ENCODE measurements around the gene DAPK3.
A peak's percentile ranks its signal among the peaks of the same experiment; 100 is the strongest.

DAPK3 gene

GRCh38 chr19:3980353-3981251 lies 9.7 kb upstream of the DAPK3 start:
- TF ChIP-seq CTCF (IDR thresholded peaks at IDR 0.05; ENCODE audit: low read depth, low read length): no peak
- DNase-seq (ENCODE audit: low read depth in 2 of 2): no peak
- H3K4me3 ChIP-seq (replicated peaks in 1 of 2; ENCODE audit: low read depth in 2 of 2, low read length in 2 of 2): no peak overlapping the region

- H3K4me3 ChIP-seq (replicated peaks in 1 of 2; ENCODE audit: low read depth in 2 of 2, low read length in 2 of 2): no peak overlapping the region
- no peak for TF ChIP-seq CTCF (IDR thresholded peaks at IDR 0.05; ENCODE audit: low read depth, low read length)
- DNase-seq (ENCODE audit: low read depth in 2 of 2): no peak
These were observed 8.9 kb upstream of the DAPK3 start for GRCh38 chr19:3979674-3980352.

GRCh38 chr19:3979289-3979673 lies 8.4 kb upstream of the DAPK3 start:
- no peak overlapping the region for H3K4me3 ChIP-seq (replicated peaks in 1 of 2; ENCODE audit: low read depth in 2 of 2, low read length in 2 of 2)
- no peak for TF ChIP-seq CTCF (IDR thresholded peaks at IDR 0.05; ENCODE audit: low read depth, low read length)

GRCh38 chr19:3978145-3978544 lies 7.2 kb upstream of the DAPK3 start:
- H3K4me3 ChIP-seq (replicated peaks in 1 of 2; ENCODE audit: low read depth in 2 of 2, low read length in 2 of 2): no peak overlapping the region
- no peak for DNase-seq (ENCODE audit: low read depth in 2 of 2)
- no peak for TF ChIP-seq CTCF (IDR thresholded peaks at IDR 0.05; ENCODE audit: low read depth, low read length)

More at GRCh38 chr19:3979289-3979673, 8.4 kb upstream of the DAPK3 start:
- DNase-seq (ENCODE audit: low read depth in 2 of 2): no peak

- H3K4me3 ChIP-seq (replicated peaks in 1 of 2; ENCODE audit: low read depth in 2 of 2, low read length in 2 of 2): no peak overlapping the region
- TF ChIP-seq CTCF (IDR thresholded peaks at IDR 0.05; ENCODE audit: low read depth, low read length): peak; percentile 23
- no peak for DNase-seq (ENCODE audit: low read depth in 2 of 2)
These were observed 6.6 kb upstream of the DAPK3 start for GRCh38 chr19:3977242-3978143.

GRCh38 chr19:3976495-3977241 lies 5.8 kb upstream of the DAPK3 start:
- H3K4me3 ChIP-seq (replicated peaks in 1 of 2; ENCODE audit: low read depth in 2 of 2, low read length in 2 of 2): no peak overlapping the region

More at GRCh38 chr19:3976495-3977241, 5.8 kb upstream of the DAPK3 start:
- no peak for TF ChIP-seq CTCF (IDR thresholded peaks at IDR 0.05; ENCODE audit: low read depth, low read length)
- peak in 1 of 2 donors; percentile 77 for DNase-seq (ENCODE audit: low read depth in 2 of 2)
